ENCODE data around the gene DAB2IP.

Gene DAB2IP

DNA sequence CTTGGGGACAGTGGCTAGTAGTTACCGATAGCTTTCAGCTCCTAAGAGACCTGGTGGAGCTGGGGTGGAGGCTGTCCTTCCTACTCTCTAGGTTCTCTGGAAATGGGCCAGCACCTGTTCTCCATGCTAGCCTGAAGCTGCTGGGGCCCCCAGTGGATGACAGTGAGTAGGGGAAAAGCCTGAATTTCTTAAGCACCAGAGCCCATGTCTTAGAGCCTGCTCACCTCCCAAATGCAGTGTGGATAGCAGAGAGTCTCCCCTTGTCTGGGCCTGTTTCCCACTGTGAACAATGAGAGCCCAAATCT lies 105.8 kb downstream of the DAB2IP start:
- no peak for DNase-seq (ENCODE audit: low read depth in 1 of 2, low spot score in 1 of 2)

- DNase-seq (ENCODE audit: low read depth in 1 of 2, low spot score in 1 of 2) = no peak
Observed at GRCh38 chr9:121758693-121759092, 107.3 kb downstream of the DAB2IP start.

- no peak for DNase-seq (ENCODE audit: low read depth in 1 of 2, low spot score in 1 of 2)
Observed at GRCh38 chr9:121759996-121760395, 108.6 kb downstream of the DAB2IP start.

DNA sequence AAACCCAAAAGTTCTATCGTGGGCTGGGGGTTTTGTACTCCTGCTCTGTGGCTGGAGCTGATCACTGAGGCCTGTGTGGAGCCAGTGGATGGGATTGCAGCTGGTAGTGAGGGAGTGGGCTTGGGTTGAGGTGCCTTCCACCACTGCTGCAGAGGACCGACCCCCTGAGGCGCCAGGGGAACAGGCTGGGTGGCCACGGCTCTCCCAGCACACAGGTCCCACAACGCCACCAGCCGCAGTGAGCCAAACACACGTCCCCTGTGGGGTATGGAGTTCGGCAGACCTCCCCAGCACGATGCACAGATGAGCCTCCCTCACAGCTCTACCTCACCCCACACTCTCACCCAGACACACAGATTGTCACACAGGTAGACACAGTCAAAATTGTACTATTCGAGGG lies 109.1 kb downstream of the DAB2IP start:
- no peak for DNase-seq (ENCODE audit: low read depth in 1 of 2, low spot score in 1 of 2)

DNA sequence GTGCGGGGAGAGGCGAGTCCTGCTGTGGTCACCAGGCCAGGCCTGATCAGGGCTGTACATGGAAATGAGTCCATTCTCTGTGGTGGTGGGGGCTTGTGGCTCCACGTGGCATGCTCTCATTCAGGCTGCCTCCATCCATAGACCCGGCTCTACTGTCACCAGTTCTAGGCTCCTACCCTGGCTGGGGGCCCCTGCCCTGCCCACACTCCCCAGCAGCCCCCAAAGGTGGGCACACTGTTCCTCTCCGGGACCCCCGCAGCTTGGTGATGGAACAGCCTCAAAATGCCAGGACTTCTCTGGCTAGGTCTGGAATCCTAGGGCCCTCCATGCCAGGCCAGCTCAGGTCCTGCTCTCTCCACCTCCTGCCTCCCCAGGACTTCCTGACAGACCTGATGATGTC lies 111.7 kb downstream of the DAB2IP start:
- DNase-seq (ENCODE audit: low read depth in 1 of 2, low spot score in 1 of 2) = no peak

DNA sequence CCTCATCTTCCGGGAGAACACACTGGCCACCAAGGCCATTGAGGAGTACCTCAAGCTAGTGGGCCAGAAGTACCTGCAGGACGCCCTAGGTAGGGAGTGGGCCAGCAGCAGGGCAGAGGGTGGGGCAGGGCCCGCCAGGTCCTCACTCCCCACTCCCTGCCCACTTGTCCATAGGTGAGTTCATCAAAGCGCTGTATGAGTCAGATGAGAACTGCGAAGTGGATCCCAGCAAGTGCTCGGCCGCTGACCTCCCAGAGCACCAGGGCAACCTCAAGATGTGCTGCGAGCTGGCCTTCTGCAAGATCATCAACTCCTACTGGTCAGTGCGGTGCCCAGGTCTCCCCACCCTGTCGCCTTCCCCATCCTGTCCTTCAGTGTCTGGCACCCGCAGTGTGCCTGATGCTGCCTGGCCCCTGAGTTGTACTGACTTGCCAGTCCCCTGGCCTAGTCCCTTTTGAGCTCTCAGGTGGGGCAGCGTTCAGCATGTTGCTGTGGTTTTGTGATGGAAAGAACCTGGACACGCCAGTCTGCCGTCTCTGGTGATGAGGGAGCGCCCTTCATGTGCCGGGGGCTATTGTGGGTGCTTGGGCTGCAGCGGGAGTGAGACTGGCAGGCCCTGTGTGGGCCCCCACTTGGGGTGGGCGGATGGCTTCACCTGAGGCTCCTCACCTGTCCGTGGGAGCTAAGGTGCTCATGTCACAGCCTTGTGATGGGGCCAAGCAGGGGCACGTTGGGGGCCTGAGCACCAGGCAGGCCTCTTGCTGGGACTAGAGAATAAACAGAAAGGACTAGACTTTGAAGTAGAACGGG lies 112.3 kb downstream of the DAB2IP start:
- DNase-seq (ENCODE audit: low read depth in 1 of 2, low spot score in 1 of 2) = no peak

DNA sequence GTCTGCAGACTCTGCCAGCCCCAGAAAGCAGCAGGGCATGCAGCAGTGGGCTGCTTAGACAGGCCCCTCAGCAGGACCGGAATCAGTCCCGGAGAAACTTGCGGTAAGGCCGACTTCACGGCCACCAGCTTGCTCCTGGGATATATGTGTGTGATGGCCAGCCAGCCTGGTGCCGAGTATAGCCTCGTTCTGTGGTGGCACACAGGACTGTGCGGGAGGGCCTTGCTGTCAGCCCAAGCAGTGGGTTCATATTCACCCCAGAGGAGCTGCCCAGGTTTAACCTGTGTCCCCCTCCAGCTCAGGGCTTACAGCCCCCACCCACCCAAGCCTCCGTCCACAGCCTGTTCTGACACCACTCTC lies 112.9 kb downstream of the DAB2IP start:
- no peak for DNase-seq (ENCODE audit: low read depth in 1 of 2, low spot score in 1 of 2)

- no peak for DNase-seq (ENCODE audit: low read depth in 1 of 2, low spot score in 1 of 2)
Observed at GRCh38 chr9:121765021-121765950, 113.9 kb downstream of the DAB2IP start.

DNA sequence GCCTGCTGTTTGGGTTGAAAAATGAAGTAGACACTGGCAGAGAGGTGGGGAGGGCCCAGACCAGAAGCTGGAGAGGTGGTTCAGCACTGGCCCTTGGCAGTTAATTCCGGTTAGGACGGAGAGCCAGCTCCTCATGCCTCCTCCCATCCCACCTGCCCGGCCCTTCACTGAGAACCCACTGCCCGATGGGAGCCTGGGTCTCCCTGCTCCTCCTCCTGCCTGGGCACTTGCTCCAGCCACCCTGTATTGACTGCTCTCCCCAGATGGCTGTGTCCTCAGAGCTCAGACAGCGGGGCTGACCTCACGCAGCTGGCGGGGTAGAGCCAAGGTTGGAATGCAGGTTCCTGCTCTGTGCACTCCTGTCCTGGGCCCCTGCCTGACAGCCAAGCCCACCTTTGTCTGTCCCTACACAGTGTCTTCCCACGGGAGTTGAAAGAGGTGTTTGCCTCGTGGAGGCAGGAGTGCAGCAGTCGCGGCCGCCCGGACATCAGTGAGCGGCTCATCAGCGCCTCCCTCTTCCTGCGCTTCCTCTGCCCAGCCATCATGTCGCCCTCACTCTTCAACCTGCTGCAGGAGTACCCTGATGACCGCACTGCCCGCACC lies 114.7 kb downstream of the DAB2IP start:
- no peak for DNase-seq (ENCODE audit: low read depth in 1 of 2, low spot score in 1 of 2)

DNA sequence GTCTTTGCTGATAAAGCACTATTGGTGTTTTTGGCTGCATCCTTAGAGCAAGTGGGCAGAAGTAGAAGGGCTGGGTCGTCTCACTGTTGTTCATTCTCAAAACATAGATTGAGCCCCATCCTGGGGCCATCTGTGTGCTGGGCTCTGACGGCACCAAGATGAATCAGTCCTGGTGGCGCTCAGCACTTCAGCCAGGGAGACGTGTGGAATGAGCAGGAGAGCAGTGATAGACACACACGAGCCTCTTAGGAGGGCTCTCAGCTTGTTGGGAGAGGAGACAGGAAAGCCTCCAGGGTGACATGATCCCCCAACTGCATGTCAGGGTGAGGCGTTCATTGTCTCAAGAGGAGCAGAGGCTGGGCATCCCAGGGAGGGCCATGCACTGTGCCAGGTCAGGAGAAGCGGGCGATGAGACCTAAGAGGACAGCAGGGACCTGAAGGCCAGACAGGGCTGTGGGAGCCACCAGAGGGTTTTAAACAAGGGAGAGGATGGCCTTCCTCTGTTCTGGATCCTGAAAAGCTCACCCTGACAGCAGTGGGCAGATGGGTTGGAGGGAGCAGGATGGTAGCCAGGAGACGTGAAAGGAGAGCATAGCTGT lies 115.8 kb downstream of the DAB2IP start:
- DNase-seq (ENCODE audit: low read depth in 1 of 2, low spot score in 1 of 2) = no peak

- no peak for DNase-seq (ENCODE audit: low read depth in 1 of 2, low spot score in 1 of 2)
Observed at GRCh38 chr9:121768416-121769015, 117.1 kb downstream of the DAB2IP start.

DNA sequence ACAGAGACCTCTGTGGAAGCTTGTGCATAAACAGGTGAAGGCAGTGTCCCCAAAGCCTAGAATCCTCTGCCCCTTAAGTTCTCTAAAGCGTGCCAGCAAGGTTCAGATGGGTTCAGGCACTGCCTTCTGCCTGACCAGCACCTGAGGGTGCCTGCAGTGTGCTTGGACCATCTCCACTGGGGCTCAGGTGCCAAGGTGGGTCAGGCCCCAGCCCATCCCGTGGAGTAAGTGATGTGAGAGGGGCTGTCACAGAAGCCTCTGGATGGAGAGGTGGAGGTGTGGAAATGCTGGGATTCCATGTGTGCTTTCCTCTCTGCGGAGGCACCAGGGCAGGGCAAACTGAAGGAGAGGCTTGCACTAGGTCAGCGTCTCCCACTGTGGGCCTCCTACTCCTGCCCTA lies 118.5 kb downstream of the DAB2IP start:
- DNase-seq (ENCODE audit: low read depth in 1 of 2, low spot score in 1 of 2) = no peak

DNA sequence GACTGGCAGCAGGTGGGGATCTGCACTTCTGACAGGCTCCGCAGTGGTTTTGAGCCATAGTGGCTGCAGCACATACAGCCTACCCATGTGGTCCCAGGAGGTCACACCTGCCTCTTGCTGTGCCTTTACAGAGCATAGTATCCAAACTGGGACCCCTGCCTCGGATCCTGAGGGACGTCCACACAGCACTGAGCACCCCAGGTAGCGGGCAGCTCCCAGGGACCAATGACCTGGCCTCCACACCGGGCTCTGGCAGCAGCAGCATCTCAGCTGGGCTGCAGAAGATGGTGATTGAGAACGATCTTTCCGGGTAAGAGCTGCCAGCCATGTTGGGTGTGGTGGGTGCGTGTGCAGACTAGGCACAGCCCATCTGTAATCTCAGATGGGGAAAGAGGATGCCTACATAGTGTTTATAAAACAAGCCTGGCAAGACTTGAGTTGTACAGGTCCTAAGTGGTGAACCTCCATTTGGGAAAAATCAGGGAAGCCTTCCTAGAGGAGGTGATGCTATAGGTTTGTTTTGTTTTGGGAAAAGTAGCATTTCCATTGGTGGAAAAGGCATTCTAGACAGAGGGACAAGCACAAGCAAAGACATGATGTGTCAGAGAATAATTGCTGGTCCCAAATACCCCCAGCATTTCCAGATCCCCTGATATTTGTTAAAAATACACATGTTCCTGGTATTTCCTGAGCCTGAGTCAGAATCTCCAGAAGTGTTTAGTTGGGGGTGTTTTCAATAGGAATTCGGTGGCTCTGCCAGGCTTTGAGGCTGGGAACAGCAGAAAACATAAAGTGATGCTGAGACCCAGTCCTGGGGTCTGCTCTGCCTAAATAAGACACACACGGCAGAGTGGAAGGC lies 119.2 kb downstream of the DAB2IP start:
- no peak for DNase-seq (ENCODE audit: low read depth in 1 of 2, low spot score in 1 of 2)

DNA sequence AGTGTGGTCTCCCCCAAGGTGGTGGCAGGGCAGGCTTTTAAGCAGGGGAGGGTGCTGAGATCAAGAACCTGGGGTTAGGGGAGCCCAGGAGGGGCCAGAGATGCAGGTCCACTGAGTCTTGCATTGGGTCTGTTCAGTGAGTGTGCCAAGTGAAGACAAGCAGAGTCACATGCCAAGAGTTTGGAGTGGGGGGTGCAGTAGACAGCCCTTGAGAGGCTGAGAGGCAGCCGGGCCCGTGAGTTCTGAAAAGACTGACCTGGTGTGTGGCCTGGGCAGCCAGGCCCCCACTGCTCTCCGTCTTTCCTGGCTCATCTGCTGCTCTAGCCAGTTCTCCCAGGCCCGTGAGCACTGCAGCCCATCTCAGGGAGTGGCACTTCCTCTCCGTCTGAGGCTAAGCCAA lies 120.0 kb downstream of the DAB2IP start:
- DNase-seq (ENCODE audit: low read depth in 1 of 2, low spot score in 1 of 2) = no peak

DNA sequence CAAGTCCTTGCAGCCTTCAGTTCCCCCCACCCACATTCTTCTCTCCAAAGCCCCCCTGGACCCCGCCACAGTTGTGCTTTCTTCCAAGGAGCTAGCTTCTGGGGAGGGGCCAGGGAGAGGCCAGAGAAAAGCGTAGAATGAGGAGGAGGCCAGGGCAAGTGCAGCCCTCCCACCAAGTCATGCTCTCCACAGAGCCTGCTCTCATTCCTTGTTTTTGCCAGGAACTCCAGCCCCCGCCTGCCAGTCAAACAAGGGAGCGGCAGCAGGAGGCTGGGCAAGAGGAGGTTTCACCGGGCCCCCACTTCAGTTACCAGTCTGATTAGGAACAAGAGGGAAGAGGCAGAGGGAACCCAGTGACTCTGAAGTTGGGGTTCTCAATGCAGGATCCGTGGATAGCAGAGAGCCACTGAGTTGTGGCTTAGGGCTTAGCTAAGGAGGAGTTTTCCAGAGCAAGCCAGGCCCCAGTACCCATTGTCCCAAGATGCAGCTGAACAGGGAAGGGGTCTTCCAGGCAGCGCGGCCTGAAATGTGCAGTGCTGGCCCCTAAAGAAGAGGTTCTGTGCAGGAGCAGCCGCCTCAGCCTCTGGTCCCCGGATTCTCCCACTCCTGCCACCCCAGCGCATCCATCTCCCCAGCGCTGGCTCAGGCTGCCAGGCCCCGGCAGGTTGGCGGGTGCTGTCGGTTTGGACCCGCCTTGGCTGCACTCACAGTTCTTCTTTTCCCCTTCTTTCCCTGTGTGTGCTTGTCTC lies 120.6 kb downstream of the DAB2IP start:
- DNase-seq (ENCODE audit: low read depth in 1 of 2, low spot score in 1 of 2) = no peak

DNA sequence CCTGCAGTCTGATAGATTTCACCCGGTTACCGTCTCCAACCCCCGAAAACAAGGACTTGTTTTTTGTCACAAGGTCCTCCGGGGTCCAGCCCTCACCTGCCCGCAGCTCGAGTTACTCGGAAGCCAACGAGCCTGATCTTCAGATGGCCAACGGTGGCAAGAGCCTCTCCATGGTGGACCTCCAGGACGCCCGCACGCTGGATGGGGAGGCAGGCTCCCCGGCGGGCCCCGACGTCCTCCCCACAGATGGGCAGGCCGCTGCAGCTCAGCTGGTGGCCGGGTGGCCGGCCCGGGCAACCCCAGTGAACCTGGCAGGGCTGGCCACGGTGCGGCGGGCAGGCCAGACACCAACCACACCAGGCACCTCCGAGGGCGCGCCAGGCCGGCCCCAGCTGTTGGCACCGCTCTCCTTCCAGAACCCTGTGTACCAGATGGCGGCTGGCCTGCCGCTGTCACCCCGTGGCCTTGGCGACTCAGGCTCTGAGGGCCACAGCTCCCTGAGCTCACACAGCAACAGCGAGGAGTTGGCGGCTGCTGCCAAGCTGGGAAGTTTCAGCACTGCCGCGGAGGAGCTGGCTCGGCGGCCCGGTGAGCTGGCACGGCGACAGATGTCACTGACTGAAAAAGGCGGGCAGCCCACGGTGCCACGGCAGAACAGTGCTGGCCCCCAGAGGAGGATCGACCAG lies 121.3 kb downstream of the DAB2IP start:
- DNase-seq (ENCODE audit: low read depth in 1 of 2, low spot score in 1 of 2) = no peak

GRCh38 chr9:121773286-121773953 lies 122.0 kb downstream of the DAB2IP start:
- no peak for DNase-seq (ENCODE audit: low read depth in 1 of 2, low spot score in 1 of 2)

DNA sequence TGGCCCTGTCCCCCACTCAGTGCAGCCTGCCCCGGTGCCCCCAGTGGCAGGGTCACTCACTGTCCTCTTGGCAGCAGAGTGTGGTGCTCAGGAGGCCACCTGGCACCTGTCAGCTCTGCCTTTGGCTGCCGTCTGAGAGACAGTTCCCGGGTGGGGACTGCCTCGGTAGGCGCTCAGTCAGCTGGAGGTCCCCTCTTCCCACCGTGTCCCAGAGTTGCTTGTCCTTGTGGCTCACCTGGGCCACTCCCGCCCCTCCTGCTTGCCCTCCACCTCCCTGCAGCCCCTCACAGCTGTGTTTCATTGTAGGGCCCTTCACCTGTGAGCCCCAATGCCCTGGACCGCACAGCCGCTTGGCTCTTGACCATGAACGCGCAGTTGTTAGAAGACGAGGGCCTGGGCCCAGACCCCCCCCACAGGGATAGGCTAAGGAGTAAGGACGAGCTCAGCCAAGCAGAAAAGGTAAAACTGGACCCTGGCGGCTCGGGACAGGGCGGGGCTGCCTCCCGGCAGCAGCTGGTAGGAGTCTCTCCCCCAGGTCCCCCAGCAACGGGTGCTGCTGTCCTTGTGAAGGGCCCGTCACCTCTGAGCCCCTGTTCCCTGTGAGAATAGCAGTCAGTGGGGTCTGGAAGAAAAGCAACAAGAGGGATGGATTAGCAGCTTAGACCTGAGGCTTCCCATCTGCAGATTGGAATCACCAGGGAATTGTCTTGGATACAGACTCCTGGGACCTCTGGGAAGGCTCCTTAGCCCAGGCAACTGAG lies 122.7 kb downstream of the DAB2IP start:
- DNase-seq (ENCODE audit: low read depth in 1 of 2, low spot score in 1 of 2) = no peak

Data from stimulated activated CD4-positive, alpha-beta T cell treated with anti-CD3 and anti-CD28 coated beads, Interleukin-15, amount 100 ng/mL, for 1 hour (primary cell).